K562 (cell line): Measurements from ENCODE around the gene TKTL1. TPM values are rescaled to one million over a fixed set of nuclear protein-coding genes. Genes with fewer than 3 reads are reported as not detected.
A peak's percentile ranks its signal among the peaks of the same experiment; 100 is the strongest.

Experiments
- ADNP ChIP-seq: fragments of 200-800 bp; sonication (Bioruptor generic); IDR thresholded peaks from 2 replicates; pipeline ENCODE4 v1.6.1; 2016; ENCODE audit warnings: missing genetic modification characterization, missing compliant biosample characterization
- ARID4B ChIP-seq: sonication (generic); formaldehyde crosslinking; IDR thresholded peaks from 2 replicates; pipeline ENCODE4 v1.8.0; 2022; ENCODE audit warnings: mild to moderate bottlenecking, missing genetic modification reagents
- DDX20 ChIP-seq: fragments of 450-650 bp; IDR thresholded peaks from 2 replicates; pipeline ENCODE4 v1.6.1; 2016; ENCODE audit warnings: missing genetic modification characterization, low read depth, mild to moderate bottlenecking, missing compliant biosample characterization, moderate library complexity
- HCFC1 ChIP-seq: IDR thresholded peaks from 2 replicates; pipeline ENCODE4 v1.6.1; 2012; ENCODE audit warnings: low read depth, low read length, improper control_type of control experiment
- MAFG ChIP-seq: fragments of 450-650 bp; conservative IDR thresholded peaks from 2 replicates; pipeline ENCODE4 v1.6.1; 2016; ENCODE audit warnings: missing genetic modification characterization, missing compliant biosample characterization
- MYNN ChIP-seq, 2 experiments: sonication (generic); formaldehyde crosslinking in 1 of 2; IDR thresholded peaks; 2 replicates each; pipeline versions ENCODE4 v1.5.0 to v1.6.1; 2016 to 2020; ENCODE audit warnings: antibody characterized with exemption in 1 of 2, missing genetic modification reagents in 1 of 2
- NFE2L1 ChIP-seq: fragments of 450-650 bp; IDR thresholded peaks from 2 replicates; pipeline ENCODE4 v1.6.1; 2016; ENCODE audit warnings: missing genetic modification characterization, low read depth, mild to moderate bottlenecking, missing compliant biosample characterization, moderate library complexity, borderline replicate concordance
- NUFIP1 ChIP-seq: fragments of 450-650 bp; IDR thresholded peaks from 2 replicates; pipeline ENCODE4 v1.6.1; 2018; ENCODE audit not compliant: partially characterized antibody
- ZBTB8A ChIP-seq: fragments of 450-650 bp; IDR thresholded peaks from 2 replicates; pipeline ENCODE4 v1.6.1; 2018; ENCODE audit warnings: mild to moderate bottlenecking, moderate library complexity; ENCODE audit not compliant: partially characterized antibody
- ZKSCAN1 ChIP-seq: fragments of 150-350 bp; IDR thresholded peaks from 2 replicates; pipeline ENCODE4 v1.6.1; 2016; ENCODE audit warnings: low read depth, low read length
- ZNF124 ChIP-seq: sonication (generic); formaldehyde crosslinking; IDR thresholded peaks from 2 replicates; pipeline ENCODE4 v1.8.1; 2022; ENCODE audit warnings: missing genetic modification reagents
- ZNF134 ChIP-seq: fragments of 250-450 bp; sonication (Bioruptor Pico); conservative IDR thresholded peaks from 2 replicates; pipeline ENCODE4 v1.4.0; 2020
- ZNF174 ChIP-seq: fragments of 250-450 bp; sonication (Bioruptor Pico); IDR thresholded peaks from 2 replicates; pipeline ENCODE4 v1.4.0; 2020; ENCODE audit warnings: mild to moderate bottlenecking
- ZNF407 ChIP-seq: fragments of 450-650 bp; IDR thresholded peaks from 2 replicates; pipeline ENCODE4 v1.6.1; 2016; ENCODE audit warnings: low read depth
- ZNF511 ChIP-seq: sonication (generic); formaldehyde crosslinking; IDR thresholded peaks from 2 replicates; pipeline ENCODE4 v1.8.0; 2022; ENCODE audit warnings: mild to moderate bottlenecking, missing genetic modification reagents
- polyA plus RNA-seq, 8 experiments: library from polyadenylated mRNA; depleted of rRNA in 4 of 8; stranded (reverse) in 5 of 8; unstranded in 3 of 8; fragments of >200 nt; fragmentation: Nextera tagmentation in 2 of 8; fragmentation: Illumina TruSeq in 1 of 8; extraction: Ambion mirVana in 2 of 8; extraction: Trizol in 1 of 8; gene quantifications; 2 replicates each; pipeline versions ENCODE4 v1.2.1 to v1.2.3, GENCODE V29; 2011 to 2014; ENCODE audit warnings: inconsistent platforms in 1 of 8, missing spikeins in 1 of 8
- total RNA-seq, 7 experiments: library from RNA; depleted of rRNA in 6 of 7; stranded (reverse); fragments of >200 nt in 6 of 7; fragmentation: Illumina TruSeq in 2 of 7; extraction: Trizol in 2 of 7; gene quantifications; 2 replicates each; pipeline versions ENCODE4 v1.2.1 to v1.2.3, GENCODE V29; 2011 to 2021; ENCODE audit warnings: low replicate concordance in 1 of 7

Gene TKTL1
- total and polyA plus RNA-seq, 9 of the 15 experiments (the other 6 are each of a cell fraction or from before 2014, with no cell fraction given), result 0.18 to 0.71 (median 0.38) TPM

GRCh38 chrX:154368630-154369448 is 73.2 kb downstream of the TKTL1 start (continued):
- TF ChIP-seq ZNF407 (no peak), ADNP (tag) (no peak), ZKSCAN1 (no peak), DDX20 (tag) (no peak), ARID4B (CRISPR knock-in tag) (peak; percentile 46; the same call in 1 of the 2 replicates), ZNF174 (CRISPR knock-in tag) (no peak), NFE2L1 (no peak), NUFIP1 (no peak), ZNF124 (CRISPR knock-in tag) (no peak), MAFG (no peak), ZNF134 (no peak), ZBTB8A (no peak), MYNN (IDR thresholded peaks at IDR 0.05) (0 out of 2 replicates have a peak, but pooled peaks have one; percentile 48), MYNN (CRISPR knock-in tag; IDR thresholded peaks at IDR 0.05) (no peak), HCFC1 (no peak), ZNF511 (CRISPR knock-in tag) (no peak)
